Heart left ventricle (tissue), 16 donors: ENCODE data around the gene BCAR3. TPM values are rescaled to one million over a fixed set of nuclear protein-coding genes. Genes with fewer than 3 reads are reported as not detected.

Experiments
- ATAC-seq, 4 donors: fragments of 200-7000 bp; cut with Tn5 transposase; one replicate each; pipeline ENCODE4 v1.9.1; 2020 to 2022; ENCODE audit warnings: moderate library complexity in 4 of 4, mild to moderate bottlenecking in 3 of 4, moderate number of reproducible peaks in 1 of 4
- DNase-seq, 5 donors: peaks; one replicate each; pipeline ENCODE4 v3.0.0-alpha.2; 2020
- H3K27ac ChIP-seq, 12 donors: fragments of 200-600 bp; sonication (generic) in 4 of 12; one replicate each; pipeline versions ENCODE4 v1.5.0 to v1.8.0; 2016 to 2022; ENCODE audit warnings: mild to moderate bottlenecking in 2 of 12
- H3K27me3 ChIP-seq, 9 donors: fragments of 200-600 bp; sonication (generic) in 2 of 9; one replicate each; pipeline versions ENCODE4 v1.5.1 to v1.8.0; 2016 to 2022; ENCODE audit warnings: mild to moderate bottlenecking in 3 of 9
- H3K36me3 ChIP-seq, 9 donors: fragments of 200-600 bp; sonication (generic) in 2 of 9; one replicate each; pipeline versions ENCODE4 v1.5.0 to v1.8.0; 2018 to 2022; ENCODE audit warnings: mild to moderate bottlenecking in 2 of 9
- H3K4me1 ChIP-seq, 12 donors: fragments of 200-600 bp; sonication (generic) in 4 of 12; one replicate each; pipeline versions ENCODE4 v1.5.0 to v1.8.0; 2016 to 2022; ENCODE audit warnings: mild to moderate bottlenecking in 3 of 12
- H3K4me3 ChIP-seq, 12 donors: fragments of 200-600 bp; sonication (generic) in 4 of 12; one replicate each; pipeline versions ENCODE4 v1.5.0 to v1.8.0; 2017 to 2022; ENCODE audit warnings: mild to moderate bottlenecking in 9 of 12, moderate library complexity in 4 of 12
- H3K9me3 ChIP-seq, 12 donors: fragments of 200-600 bp; sonication (generic) in 4 of 12; one replicate each; pipeline versions ENCODE4 v1.5.0 to v1.8.0; 2016 to 2022; ENCODE audit warnings: mild to moderate bottlenecking in 1 of 12
- CTCF ChIP-seq, 12 donors: fragments of 200-600 bp; sonication (generic) in 4 of 12; IDR thresholded peaks; one replicate each; pipeline versions ENCODE4 v1.5.0 to v1.8.0; 2018 to 2022; ENCODE audit warnings: antibody characterized with exemption in 12 of 12, mild to moderate bottlenecking in 5 of 12
- POLR2A ChIP-seq, 2 donors: fragments of 450-650 bp; IDR thresholded peaks; one replicate each; pipeline ENCODE4 v1.6.1; 2017; ENCODE audit warnings: antibody characterized with exemption in 2 of 2, mild to moderate bottlenecking in 2 of 2, moderate library complexity in 2 of 2
- WGBS, 4 donors: extraction: QIAGEN DNeasy Blood & Tissue Kit in 2 of 4; methylation state at CpG; one replicate each; pipeline versions ENCODE4 v1.1.5 to v1.1.7; 2013 to 2018; 5-methylcytosine and 5-hydroxymethylcytosine counted together
- intact Hi-C, 10 donors: fragments of 100-400 bp; cut with DNase I; formaldehyde crosslinking; loops; one replicate each; pipeline versions ENCODE4 v1.11.1 to v1.14.2; 2022
- polyA plus RNA-seq, 2 donors: library from polyadenylated mRNA; stranded (reverse); fragments of 200-250 nt; gene quantifications; one replicate each; pipeline ENCODE4 v1.2.3, GENCODE V29; 2013
- total RNA-seq, 9 donors: library from RNA; depleted of rRNA in 2 of 9; stranded (reverse); fragments of >200 nt in 2 of 9; fragmentation: NEBNext Ultra II Directional in 3 of 9; extraction: Animal tissue kit (Norgen Biotek cat#: 25700) in 3 of 9; gene quantifications; one replicate each; pipeline versions ENCODE4 v1.1.0 to v1.2.4, GENCODE V29; 2016 to 2023
- donor health status: ischemic (EF 13 %, LVEDD 7.1; RV severe dilation, severe dysfunction).
- donor health status: healthy with polysubstance abuse.
- donor health status: DM: no; HTN: yes; CAD: no.
- donor health status: DM: no; HTN: no; CAD: no.
- donor health status: ischemic (EF 25% LVEDD 6.9; RV normal size, moderate dysfunction).
- donor health status: ischemic (EF 25% LVEDD 5.7; RV mildly dilated, moderate dysfunction).
- donor health status: healthy.
- donor health status: DM: yes; HTN: yes; CAD: no.
- donor health status: ischemic (EF 35%, LVEDD 5.7; RV mildly dilated, moderate dysfunction).
- donor health status: nonischemic (EF 11% LVEDD 7.7; RV severe dilation, severe dysfunction).
- donor health status: DM: yes; HTN: yes; CAD: no.
- donor health status: PGD.
- donor health status: ischemic (EF 29% LVEDD 5.4; RV normal size, mild dysfunction).
- donor health status: nonischemic (EF 23%, LVEDD 6.1; RV moderate dilation, normal function).

Gene BCAR3
- total and polyA plus RNA-seq, 11 donors: 6.4 to 25.0 (median 12.9) TPM

- peak overlapping the region in 5 of 12 donors; percentile 26 to 73 (median 47) for H3K27ac ChIP-seq
These were observed 104.9 kb downstream of the BCAR3 start for GRCh38 chr1:93576746-93577145.

GRCh38 chr1:93576346-93576745 lies 105.3 kb downstream of the BCAR3 start:
- peaks cover 0 to 76% (median 39%) of the 10 kb centered on the region in 9 donors for H3K36me3 ChIP-seq
- intact Hi-C loops: loop anchor here in 1 of 10 donors (2.0 kb wide), 1 partner anchor 42 kb away; no protein-coding TSS in a partner anchor
- TF ChIP-seq CTCF (IDR thresholded peaks at IDR 0.05) (no peak), POLR2A (IDR thresholded peaks at IDR 0.05) (no peak)
- H3K27ac ChIP-seq: peak overlapping the region in 6 of 12 donors; percentile 26 to 73 (median 45)
- no peak overlapping the region for H3K4me3 ChIP-seq
- no peaks in the 10 kb centered on the region for H3K9me3 ChIP-seq
- 51 to 78% (median 66%) methylated on average over 9 of the region's 9 CpGs for WGBS, 4 donors
- ATAC-seq (peak in 3 of 4 donors; percentile 32 to 59 (median 42)), DNase-seq (peak in 1 of 5 donors; percentile 43)
- H3K4me1 ChIP-seq: peaks cover 0 to 61% (median 26%) of the 10 kb centered on the region in 12 donors
- no peaks in the 10 kb centered on the region for H3K27me3 ChIP-seq

More at GRCh38 chr1:93576746-93577145, 104.9 kb downstream of the BCAR3 start:
- TF ChIP-seq CTCF (IDR thresholded peaks at IDR 0.05): no peak
- no peaks in the 10 kb centered on the region for H3K9me3 ChIP-seq
- H3K4me1 ChIP-seq: peaks cover 0 to 61% (median 26%) of the 10 kb centered on the region in 12 donors
- no peak overlapping the region for H3K4me3 ChIP-seq
- 94 to 99% (median 96%) methylated on average over 2 of the region's 2 CpGs for WGBS, 4 donors
- DNase-seq: no peak
- peaks cover 0 to 76% (median 38%) of the 10 kb centered on the region in 9 donors for H3K36me3 ChIP-seq
- intact Hi-C loops: loop anchor here in 1 of 10 donors (2.0 kb wide), 1 partner anchor 42 kb away; no protein-coding TSS in a partner anchor
- no peaks in the 10 kb centered on the region for H3K27me3 ChIP-seq
- no peak for ATAC-seq

- peaks cover 0 to 76% (median 44%) of the 10 kb centered on the region in 9 donors for H3K36me3 ChIP-seq
- H3K9me3 ChIP-seq: no peaks in the 10 kb centered on the region
- H3K4me1 ChIP-seq: peaks cover 0 to 61% (median 26%) of the 10 kb centered on the region in 12 donors
- WGBS, 4 donors: 79 to 91% (median 87%) methylated on average over 10 of the region's 10 CpGs
- no peak for TF ChIP-seq CTCF (IDR thresholded peaks at IDR 0.05)
- TF ChIP-seq POLR2A (IDR thresholded peaks at IDR 0.05): no peak
- H3K27me3 ChIP-seq: no peaks in the 10 kb centered on the region
- DNase-seq (no peak), ATAC-seq (peak in 2 of 4 donors; percentile 3 to 7)
- H3K27ac ChIP-seq: peak overlapping the region in 6 of 12 donors; percentile 26 to 73 (median 45)
- no peak overlapping the region for H3K4me3 ChIP-seq
- intact Hi-C loops: loop anchor here in 1 of 10 donors (2.0 kb wide), 1 partner anchor 41 kb away; no protein-coding TSS in a partner anchor
These were observed 105.9 kb downstream of the BCAR3 start for GRCh38 chr1:93575621-93576284.

GRCh38 chr1:93574991-93575390 lies 106.6 kb downstream of the BCAR3 start:
- intact Hi-C loops: loop anchor here in 1 of 10 donors (5.0 kb wide), 1 partner anchor 102 kb away; no protein-coding TSS in a partner anchor
- Histone ChIP-seq H3K27ac (peak overlapping the region in 7 of 12 donors; percentile 15 to 73 (median 52)), H3K4me3 (no peak overlapping the region), H3K4me1 (peaks cover 0 to 54% (median 23%) of the 10 kb centered on the region in 12 donors), H3K27me3 (no peaks in the 10 kb centered on the region), H3K9me3 (no peaks in the 10 kb centered on the region), H3K36me3 (peaks cover 0 to 79% (median 48%) of the 10 kb centered on the region in 9 donors)
- no peak for ATAC-seq
- DNase-seq: no peak
- TF ChIP-seq CTCF (IDR thresholded peaks at IDR 0.05) (no peak), POLR2A (IDR thresholded peaks at IDR 0.05) (no peak)
- 90 to 94% (median 92%) methylated on average over 6 of the region's 6 CpGs for WGBS, 4 donors
